ENCODE data around the gene GOLGB1.

GOLGB1 gene

DNA sequence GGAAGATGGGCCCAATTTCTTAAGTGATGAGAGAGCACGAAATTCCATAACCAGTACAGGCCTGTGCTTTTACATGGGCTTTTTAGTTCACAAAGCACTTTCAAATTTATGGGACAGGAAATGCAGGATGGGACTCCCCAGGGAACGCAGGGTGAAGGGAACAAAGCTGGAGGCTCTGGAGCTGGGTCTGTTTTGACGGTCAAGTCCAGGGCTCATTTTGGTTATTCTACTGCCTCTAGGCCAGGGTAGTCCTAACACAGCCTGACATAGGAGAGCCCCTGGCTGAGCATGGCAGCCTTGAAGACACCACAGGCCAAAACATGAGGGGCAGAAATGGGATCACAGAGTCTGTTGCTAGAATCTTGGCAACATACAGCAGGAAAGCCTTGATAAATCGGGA is 122.3 kb downstream of the GOLGB1 start:
- H3K27ac ChIP-seq, result no peak overlapping the region
- TF ChIP-seq, protein P1, sequence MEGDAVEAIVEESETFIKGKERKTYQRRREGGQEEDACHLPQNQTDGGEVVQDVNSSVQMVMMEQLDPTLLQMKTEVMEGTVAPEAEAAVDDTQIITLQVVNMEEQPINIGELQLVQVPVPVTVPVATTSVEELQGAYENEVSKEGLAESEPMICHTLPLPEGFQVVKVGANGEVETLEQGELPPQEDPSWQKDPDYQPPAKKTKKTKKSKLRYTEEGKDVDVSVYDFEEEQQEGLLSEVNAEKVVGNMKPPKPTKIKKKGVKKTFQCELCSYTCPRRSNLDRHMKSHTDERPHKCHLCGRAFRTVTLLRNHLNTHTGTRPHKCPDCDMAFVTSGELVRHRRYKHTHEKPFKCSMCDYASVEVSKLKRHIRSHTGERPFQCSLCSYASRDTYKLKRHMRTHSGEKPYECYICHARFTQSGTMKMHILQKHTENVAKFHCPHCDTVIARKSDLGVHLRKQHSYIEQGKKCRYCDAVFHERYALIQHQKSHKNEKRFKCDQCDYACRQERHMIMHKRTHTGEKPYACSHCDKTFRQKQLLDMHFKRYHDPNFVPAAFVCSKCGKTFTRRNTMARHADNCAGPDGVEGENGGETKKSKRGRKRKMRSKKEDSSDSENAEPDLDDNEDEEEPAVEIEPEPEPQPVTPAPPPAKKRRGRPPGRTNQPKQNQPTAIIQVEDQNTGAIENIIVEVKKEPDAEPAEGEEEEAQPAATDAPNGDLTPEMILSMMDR (conservative IDR thresholded peaks at IDR 0.05; ENCODE audit: low read depth), result no peak
- POLR2A ChIA-PET (ENCODE audit: low non-redundant PET), result no interaction called here
- no peak for DNase-seq (ENCODE audit: low spot score)
- CTCF ChIA-PET, result no interaction called here

DNA sequence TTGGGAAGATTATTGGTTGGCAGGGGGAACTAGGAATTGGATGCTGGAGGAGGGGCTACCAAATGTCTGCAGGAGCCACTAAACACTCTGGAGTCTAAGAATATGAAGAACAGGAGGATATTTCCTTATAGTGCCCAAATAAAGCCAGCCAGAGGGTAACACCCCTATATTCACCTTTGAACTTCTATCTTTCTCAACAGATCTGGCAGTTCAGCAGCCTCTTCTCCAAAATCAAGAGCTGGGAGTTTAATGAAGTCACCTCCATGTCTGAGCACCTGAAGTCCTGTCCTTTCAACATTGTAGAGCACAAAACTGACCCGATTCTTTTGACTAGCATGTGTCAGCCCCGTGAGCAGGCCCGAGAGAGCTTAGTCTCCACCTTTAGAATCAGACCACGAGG is 123.0 kb downstream of the GOLGB1 start:
- no peak for DNase-seq (ENCODE audit: low spot score)
- POLR2A ChIA-PET (ENCODE audit: low non-redundant PET), result no interaction called here
- H3K27ac ChIP-seq, result no peak overlapping the region
- TF ChIP-seq, protein P1 (conservative IDR thresholded peaks at IDR 0.05; ENCODE audit: low read depth), result no peak
- CTCF ChIA-PET, result no interaction called here

- CTCF ChIA-PET, result no interaction called here
- POLR2A ChIA-PET (ENCODE audit: low non-redundant PET), result no interaction called here
- DNase-seq (ENCODE audit: low spot score), result no peak
- TF ChIP-seq, protein P1 (conservative IDR thresholded peaks at IDR 0.05; ENCODE audit: low read depth), result no peak
- no peak overlapping the region for H3K27ac ChIP-seq
Measured at GRCh38 chr3:121624147-121624899, 125.2 kb downstream of the GOLGB1 start.

GRCh38 chr3:121621491-121621890 is 128.1 kb downstream of the GOLGB1 start:
- TF ChIP-seq, protein P1 (conservative IDR thresholded peaks at IDR 0.05; ENCODE audit: low read depth), result no peak
- DNase-seq (ENCODE audit: low spot score), result no peak
- POLR2A ChIA-PET (ENCODE audit: low non-redundant PET), result no interaction called here
- no peak overlapping the region for H3K27ac ChIP-seq
- CTCF ChIA-PET, result no interaction called here

DNA sequence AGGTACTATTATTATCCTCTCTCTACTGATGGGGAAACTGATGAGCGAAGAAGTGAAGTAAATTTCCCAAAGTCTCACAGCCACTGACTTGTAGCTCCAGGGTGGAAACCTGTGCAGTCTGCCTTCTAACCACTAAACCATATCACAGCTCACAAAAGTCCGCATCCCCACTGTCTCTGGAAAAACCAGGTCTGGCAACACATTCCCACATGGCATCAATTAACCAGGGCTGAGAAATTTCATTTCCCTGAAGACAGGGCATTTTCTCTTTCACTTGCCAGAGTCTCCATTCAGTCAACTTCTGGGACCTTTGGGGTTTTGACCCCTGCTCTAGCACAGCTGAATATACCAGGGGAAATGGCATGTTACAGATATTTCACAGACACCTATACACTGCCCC is 129.8 kb downstream of the GOLGB1 start:
- POLR2A ChIA-PET (ENCODE audit: low non-redundant PET), result no interaction called here
- DNase-seq (ENCODE audit: low spot score), result no peak
- CTCF ChIA-PET, result interaction anchor here (0.6 kb wide), 1 partner anchor 13 kb away, joined by 3 read pairs; no protein-coding TSS in a partner anchor
- TF ChIP-seq, protein P1 (conservative IDR thresholded peaks at IDR 0.05; ENCODE audit: low read depth), result no peak
- H3K27ac ChIP-seq, result no peak overlapping the region

All from RWPE1 (cell line).